HepG2 (cell line): ENCODE measurements around the gene HCFC1R1. TPM values are rescaled to one million over a fixed set of nuclear protein-coding genes. Genes with fewer than 3 reads are reported as not detected.

Source experiments
- ATAC-seq: fragments of 200-7000 bp; cut with Tn5 transposase; 3 replicates; pipeline ENCODE4 v1.9.1; 2020; ENCODE audit warnings: mild to moderate bottlenecking, moderate library complexity
- BruUV-seq: library from RNA; stranded (reverse); fragments of 400-500 nt; replicated peaks from 2 replicates; lab custom pipeline; 2021; lab: Mats Ljungman, UMichigan
- CTCF ChIA-PET: fragments of 300-600 bp; formaldehyde crosslinking; extraction: SDS; loops from one replicate; lab custom pipeline; 2021; ENCODE audit warnings: low total read pairs, inconsistent platforms, low intra/inter-chr PET ratio; lab: Yijun Ruan, JAX
- POLR2A ChIA-PET: fragments of 350-600 bp; sonication (Branson Sonifier 250); formaldehyde crosslinking; loops from one replicate; lab custom pipeline; 2020; ENCODE audit warnings: antibody characterized with exemption, inconsistent platforms; lab: Yijun Ruan, JAX
- DNase-seq: peaks from one replicate; pipeline ENCODE4 v3.0.0-alpha.2; 2015; ENCODE audit warnings: low spot score
- FAIRE-seq: peaks from 3 replicates; lab custom pipeline; 2011; peaks lifted over from hg19 to GRCh38; lab: Jason Lieb, UNC
- H2AFZ ChIP-seq: one replicate; pipeline ENCODE4 v1.6.1; 2011; ENCODE audit warnings: low read length, inconsistent platforms
- H3K27ac ChIP-seq: fragments of 300-600 bp; 3 replicates; pipeline ENCODE4 v1.8.0; 2011; ENCODE audit warnings: mixed run types, mild to moderate bottlenecking, mixed read lengths, low read length, inconsistent platforms; ENCODE audit not compliant: insufficient read depth; ENCODE audit errors: extremely low read length
- H3K27me3 ChIP-seq, 2 experiments: fragments of 200-600 bp in 1 of 2; 2 replicates in 1 of 2; 3 replicates in 1 of 2; pipeline versions ENCODE4 v1.6.0 to v1.8.0; 2011; ENCODE audit warnings: low read length in 2 of 2, mild to moderate bottlenecking in 2 of 2, moderate library complexity in 2 of 2, inconsistent platforms in 1 of 2; ENCODE audit not compliant: insufficient read depth in 2 of 2, control insufficient read depth in 1 of 2
- H3K36me3 ChIP-seq, 2 experiments: fragments of 200-600 bp in 1 of 2; replicated peaks in 1 of 2; 2 replicates in 1 of 2; 3 replicates in 1 of 2; pipeline versions ENCODE4 v1.5.1 to v1.8.0; 2011; ENCODE audit warnings: low read length in 2 of 2, inconsistent platforms in 1 of 2; ENCODE audit not compliant: insufficient read depth in 2 of 2, control insufficient read depth in 1 of 2
- H3K4me1 ChIP-seq: 2 replicates; pipeline ENCODE4 v1.5.1; 2012; ENCODE audit warnings: low read length, inconsistent platforms; ENCODE audit not compliant: insufficient read depth
- H3K4me2 ChIP-seq: 2 replicates; pipeline ENCODE4 v1.6.0; 2011; ENCODE audit warnings: low read depth, low read length, inconsistent platforms
- H3K4me3 ChIP-seq, 3 experiments: fragments of 200-600 bp in 1 of 3; sonication (generic), shearing (Covaris generic) in 1 of 3; replicated peaks in 1 of 3; 2 replicates each; pipeline ENCODE4 v1.5.1; 2011 to 2016; ENCODE audit warnings: low read length in 3 of 3, inconsistent platforms in 2 of 3, low read depth in 2 of 3, mild to moderate bottlenecking in 2 of 3, control low read depth in 1 of 3, mixed read lengths in 1 of 3; ENCODE audit not compliant: insufficient read depth in 1 of 3
- H3K79me2 ChIP-seq: one replicate; pipeline ENCODE4 v1.6.1; 2011; ENCODE audit warnings: low read length, inconsistent platforms; ENCODE audit not compliant: insufficient read depth
- H3K9ac ChIP-seq: 2 replicates; pipeline ENCODE4 v1.6.0; 2011; ENCODE audit warnings: mild to moderate bottlenecking, low read depth, low read length, inconsistent platforms; ENCODE audit not compliant: insufficient read depth
- H3K9me3 ChIP-seq: 2 replicates; pipeline ENCODE4 v1.5.1; 2012; ENCODE audit warnings: mild to moderate bottlenecking, low read length
- H4K20me1 ChIP-seq: 2 replicates; pipeline ENCODE4 v1.6.0; 2011; ENCODE audit warnings: inconsistent platforms, mild to moderate bottlenecking, low read length, moderate library complexity; ENCODE audit not compliant: insufficient read depth
- ATF7 ChIP-seq, 2 experiments: fragments of 450-650 bp in 1 of 2; sonication (generic) in 1 of 2; formaldehyde crosslinking in 1 of 2; IDR thresholded peaks; 2 replicates each; pipeline versions ENCODE4 v1.4.0 to v1.6.1; 2016 to 2020; ENCODE audit warnings: antibody characterized with exemption in 1 of 2, mild to moderate bottlenecking in 1 of 2, missing genetic modification reagents in 1 of 2
- CCDC6 ChIP-seq: sonication (generic); formaldehyde crosslinking; IDR thresholded peaks from 2 replicates; pipeline ENCODE4 v1.8.1; 2022; ENCODE audit warnings: mild to moderate bottlenecking, missing genetic modification reagents, moderate library complexity
- CENPBD1 ChIP-seq: sonication (generic); formaldehyde crosslinking; IDR thresholded peaks from 2 replicates; pipeline ENCODE4 v1.8.0; 2022; ENCODE audit warnings: missing genetic modification reagents, low read depth, mild to moderate bottlenecking, borderline replicate concordance
- HDAC2 ChIP-seq: sonication (generic); formaldehyde crosslinking; IDR thresholded peaks from 2 replicates; pipeline ENCODE4 v1.4.0; 2020; ENCODE audit warnings: missing genetic modification reagents
- HNF4G ChIP-seq, 2 experiments: sonication (generic) in 1 of 2; formaldehyde crosslinking in 1 of 2; IDR thresholded peaks; 2 replicates each; pipeline versions ENCODE4 v1.4.0 to v1.6.1; 2011 to 2020; ENCODE audit warnings: borderline replicate concordance in 2 of 2, low read depth in 2 of 2, mild to moderate bottlenecking in 2 of 2, low read length in 1 of 2, missing genetic modification reagents in 1 of 2, moderate library complexity in 1 of 2
- ISL2 ChIP-seq: sonication (generic); formaldehyde crosslinking; IDR thresholded peaks from 2 replicates; pipeline ENCODE4 v1.5.0; 2020; ENCODE audit warnings: missing genetic modification reagents
- KAT7 ChIP-seq: IDR thresholded peaks from 2 replicates; pipeline ENCODE4 v1.6.1; 2018; ENCODE audit warnings: borderline replicate concordance, missing compliant biosample characterization
- KLF11 ChIP-seq: IDR thresholded peaks from 2 replicates; pipeline ENCODE4 v1.6.1; 2016; ENCODE audit warnings: missing compliant biosample characterization
- KLF9 ChIP-seq: IDR thresholded peaks from 2 replicates; pipeline ENCODE4 v1.6.1; 2016; ENCODE audit warnings: low read depth
- LCORL ChIP-seq, 2 experiments: fragments of 450-650 bp in 1 of 2; sonication (generic) in 1 of 2; formaldehyde crosslinking in 1 of 2; IDR thresholded peaks; 2 replicates each; pipeline versions ENCODE4 v1.5.0 to v1.6.1; 2017 to 2020; ENCODE audit warnings: antibody characterized with exemption in 1 of 2, missing genetic modification reagents in 1 of 2
- MBD4 ChIP-seq: IDR thresholded peaks from 2 replicates; pipeline ENCODE4 v1.6.1; 2012; ENCODE audit warnings: low read length, inconsistent platforms, borderline replicate concordance
- MTA1 ChIP-seq: sonication (generic); formaldehyde crosslinking; IDR thresholded peaks from 2 replicates; pipeline ENCODE4 v1.4.0; 2020; ENCODE audit warnings: missing genetic modification reagents, mild to moderate bottlenecking, borderline replicate concordance
- RARG ChIP-seq: sonication (generic); formaldehyde crosslinking; IDR thresholded peaks from 2 replicates; pipeline ENCODE4 v1.4.0; 2020; ENCODE audit warnings: low read depth, mild to moderate bottlenecking, missing genetic modification reagents
- RBFOX2 ChIP-seq: fragments of 200-400 bp; formaldehyde crosslinking; IDR thresholded peaks from 2 replicates; pipeline ENCODE4 v1.6.1; 2017; ENCODE audit warnings: low read depth, mild to moderate bottlenecking, low read length
- RBM39 ChIP-seq: fragments of 200-400 bp; formaldehyde crosslinking; IDR thresholded peaks from one replicate; pipeline ENCODE4 v1.6.1; 2018; ENCODE audit warnings: antibody characterized with exemption, mild to moderate bottlenecking, low read depth, low read length; ENCODE audit not compliant: poor library complexity, severe bottlenecking
- SAFB2 ChIP-seq: sonication (generic); formaldehyde crosslinking; IDR thresholded peaks from 2 replicates; pipeline ENCODE4 v1.5.1; 2020; ENCODE audit warnings: missing genetic modification reagents, low read depth, mild to moderate bottlenecking, borderline replicate concordance
- SALL1 ChIP-seq: sonication (generic); formaldehyde crosslinking; IDR thresholded peaks from 2 replicates; pipeline ENCODE4 v1.8.0; 2022; ENCODE audit warnings: mild to moderate bottlenecking, missing genetic modification reagents
- SALL2 ChIP-seq: sonication (generic); formaldehyde crosslinking; IDR thresholded peaks from 2 replicates; pipeline ENCODE4 v1.8.1; 2023; ENCODE audit warnings: mild to moderate bottlenecking, missing genetic modification reagents, inconsistent platforms
- SP1 ChIP-seq, 2 experiments: fragments of 450-650 bp in 1 of 2; sonication (generic) in 1 of 2; formaldehyde crosslinking in 1 of 2; IDR thresholded peaks; 2 replicates each; pipeline versions ENCODE4 v1.4.0 to v1.6.1; 2016 to 2020; ENCODE audit warnings: missing genetic modification reagents in 1 of 2
- SRSF1 ChIP-seq: fragments of 200-400 bp; formaldehyde crosslinking; optimal IDR thresholded peaks from 2 replicates; pipeline ENCODE3; 2017; ENCODE audit warnings: mild to moderate bottlenecking, low read depth, low read length, moderate library complexity
- U2AF1 ChIP-seq: fragments of 200-400 bp; formaldehyde crosslinking; optimal IDR thresholded peaks from 2 replicates; pipeline ENCODE3; 2017; ENCODE audit warnings: mild to moderate bottlenecking, low read depth, low read length
- ZNF572 ChIP-seq: sonication (generic); formaldehyde crosslinking; IDR thresholded peaks from 2 replicates; pipeline ENCODE4 v1.5.1; 2020; ENCODE audit warnings: mild to moderate bottlenecking, missing genetic modification reagents
- ZNF598 ChIP-seq: sonication (generic); formaldehyde crosslinking; IDR thresholded peaks from 2 replicates; pipeline ENCODE4 v1.5.1; 2020; ENCODE audit warnings: mild to moderate bottlenecking, missing genetic modification reagents, borderline replicate concordance
- WGBS: methylation state at CpG from one replicate; pipeline ENCODE4 v1.1.6; 2017; ENCODE audit warnings: low lambda C conversion rate; 5-methylcytosine and 5-hydroxymethylcytosine counted together
- in situ Hi-C: cut with HindIII; loops from 2 replicates; pipeline ENCODE4 v1.10.0; 2017; ENCODE audit warnings: low pct_unique_long_range_greater_than_20kb; ENCODE audit not compliant: extremely low pct_ligation_motif_present
- intact Hi-C: fragments of 100-400 bp; cut with micrococcal nuclease; formaldehyde crosslinking; loops from one replicate; pipeline ENCODE4 v1.10.0; 2022; ENCODE audit not compliant: unreplicated experiment
- polyA plus RNA-seq, 8 experiments: library from polyadenylated mRNA; depleted of rRNA in 3 of 8; stranded (reverse) in 7 of 8; unstranded in 1 of 8; fragments of >200 nt; fragmentation: Illumina TruSeq in 4 of 8; extraction: Trizol in 4 of 8; gene quantifications; 2 replicates each; pipeline versions ENCODE4 v1.2.1 to v1.2.3, GENCODE V29; 2011 to 2016; ENCODE audit warnings: low read depth in 4 of 8, missing spikeins in 1 of 8, mixed read lengths in 1 of 8; ENCODE audit not compliant: insufficient read depth in 1 of 8
- total RNA-seq, 5 experiments: library from RNA; depleted of rRNA; stranded (reverse); fragments of >200 nt; fragmentation: Illumina TruSeq; extraction: Trizol; gene quantifications; 2 replicates each; pipeline ENCODE4 v1.2.3, GENCODE V29; 2016; ENCODE audit warnings: low read depth in 1 of 5

Gene HCFC1R1
- total and polyA plus RNA-seq, 2 of the 13 experiments (the other 11 are each of a cell fraction or from before 2014, with no cell fraction given): 13.8 to 16.1 TPM

- Histone ChIP-seq H3K9ac (peak overlapping the region; percentile 99), H3K4me3 (peak overlapping the region; percentile 65 to 93 (median 76)), H3K36me3 (peaks cover 9 to 14% of the 10 kb centered on the region in 2 experiments; a peak in 4 of 5 replicates), H3K27me3 (no peaks in the 10 kb centered on the region; a peak in 2 of 5 replicates), H3K79me2 (peaks cover 5% of the 10 kb centered on the region), H3K4me2 (peak overlapping the region; percentile 85), H3K4me1 (peaks cover 61% of the 10 kb centered on the region), H3K9me3 (no peaks in the 10 kb centered on the region), H2AFZ (no peak overlapping the region), H3K27ac (peak overlapping the region; percentile 93), H4K20me1 (peaks cover 31% of the 10 kb centered on the region; the same call in 1 of the 2 replicates)
- TSS peak; percentile 59 for BruUV-seq
- ATAC-seq (peak; percentile 23), FAIRE-seq (no peak), DNase-seq (peak; percentile 68)
- CTCF ChIA-PET: interaction anchor here (0.9 kb wide), 1 partner anchor 18 kb away, joined by 4 read pairs; no protein-coding TSS in a partner anchor
- in situ Hi-C loops: no loop called here
- intact Hi-C loops: no loop called here
- POLR2A ChIA-PET: interaction anchor here (0.7 to 18.8 kb wide), 21 partner anchors 10 to 866 kb away, joined by 3 to 750 read pairs (median 5); partner anchors contain the start of genes CLDN9, FLYWCH2, IL32 and KREMEN2
- WGBS: 3% methylated on average over 5 of the region's 25 CpGs
- TF ChIP-seq SRSF1 (peak; percentile 47), MBD4 (no peak), CCDC6 (CRISPR knock-in tag) (0 out of 2 replicates have a peak, but pooled peaks have one; percentile 44), HDAC2 (CRISPR knock-in tag) (no peak), SP1 (IDR thresholded peaks at IDR 0.05) (no peak), SP1 (CRISPR knock-in tag; IDR thresholded peaks at IDR 0.05) (peak; percentile 16; the same call in 1 of the 2 replicates), U2AF1 (peak; percentile 73), SALL2 (CRISPR knock-in tag) (0 out of 2 replicates have a peak, but pooled peaks have one; percentile 14), KLF9 (CRISPR knock-in tag) (no peak), SAFB2 (CRISPR knock-in tag) (peak; percentile 1; the same call in 1 of the 2 replicates), ZNF572 (CRISPR knock-in tag) (0 out of 2 replicates have a peak, but pooled peaks have one; percentile 26), RBM39 (no peak), KAT7 (CRISPR knock-in tag) (no peak), MTA1 (CRISPR knock-in tag) (0 out of 2 replicates have a peak, but pooled peaks have one; percentile 13), KLF11 (CRISPR knock-in tag) (no peak), LCORL (IDR thresholded peaks at IDR 0.05) (no peak), LCORL (CRISPR knock-in tag; IDR thresholded peaks at IDR 0.05) (no peak), SALL1 (peak; percentile 8; the same call in 1 of the 2 replicates), RARG (CRISPR knock-in tag) (no peak), CENPBD1 (CRISPR knock-in tag) (0 out of 2 replicates have a peak, but pooled peaks have one; percentile 70), ZNF598 (0 out of 2 replicates have a peak, but pooled peaks have one; percentile 51), ISL2 (CRISPR knock-in tag) (no peak), RBFOX2 (peak; percentile 73), ATF7 (IDR thresholded peaks at IDR 0.05) (no peak), ATF7 (CRISPR knock-in tag; IDR thresholded peaks at IDR 0.05) (no peak), HNF4G (IDR thresholded peaks at IDR 0.05; ENCODE audit: borderline replicate concordance, low read depth, low read length) (peak; percentile 25; the same call in 1 of the 2 replicates), HNF4G (CRISPR knock-in tag; IDR thresholded peaks at IDR 0.05; ENCODE audit: borderline replicate concordance, low read depth) (no peak)
Measured at GRCh38 chr16:3021449-3022207, 2.1 kb downstream of the HCFC1R1 start.
